ENCODE results near the gene TLE3. TPM values are rescaled to one million over a fixed set of nuclear protein-coding genes. Genes with fewer than 3 reads are reported as not detected.

The TLE3 gene
- total and polyA plus RNA-seq, 2 experiments from 2014 or later: 20.5 to 38.2 TPM

GRCh38 chr15:70050970-70051369 lies 46.7 kb downstream of the TLE3 start:
- H3K4me3 ChIP-seq: no peak overlapping the region
- peaks cover 17% of the 10 kb centered on the region for H3K36me3 ChIP-seq
- no peak for TF ChIP-seq CTCF (IDR thresholded peaks at IDR 0.05; ENCODE audit: low read depth, low read length)
- no peak overlapping the region for H3K27ac ChIP-seq
- H3K4me1 ChIP-seq (ENCODE audit: low read depth): no peaks in the 10 kb centered on the region
- H3K9me3 ChIP-seq (ENCODE audit: low read depth): no peaks in the 10 kb centered on the region
- DNase-seq (ENCODE audit: low read depth in 1 of 2, low spot score in 1 of 2): no peak
- H3K27me3 ChIP-seq: no peaks in the 10 kb centered on the region

- TF ChIP-seq CTCF (IDR thresholded peaks at IDR 0.05; ENCODE audit: low read depth, low read length): no peak
- Histone ChIP-seq H3K4me3 (no peak overlapping the region), H3K4me1 (ENCODE audit: low read depth) (no peaks in the 10 kb centered on the region), H3K36me3 (peaks cover 17% of the 10 kb centered on the region), H3K27me3 (no peaks in the 10 kb centered on the region), H3K27ac (no peak overlapping the region), H3K9me3 (ENCODE audit: low read depth) (no peaks in the 10 kb centered on the region)
- no peak for DNase-seq (ENCODE audit: low read depth in 1 of 2, low spot score in 1 of 2)
Observed at GRCh38 chr15:70050441-70050840, 47.3 kb downstream of the TLE3 start.

- H3K27me3 ChIP-seq: no peaks in the 10 kb centered on the region
- no peak overlapping the region for H3K27ac ChIP-seq
- no peaks in the 10 kb centered on the region for H3K9me3 ChIP-seq (ENCODE audit: low read depth)
- H3K36me3 ChIP-seq: peaks cover 17% of the 10 kb centered on the region
- DNase-seq (ENCODE audit: low read depth in 1 of 2, low spot score in 1 of 2): no peak
- H3K4me1 ChIP-seq (ENCODE audit: low read depth): no peaks in the 10 kb centered on the region
- TF ChIP-seq CTCF (IDR thresholded peaks at IDR 0.05; ENCODE audit: low read depth, low read length): no peak
- no peak overlapping the region for H3K4me3 ChIP-seq
Observed at GRCh38 chr15:70049701-70050301, 47.9 kb downstream of the TLE3 start.

- no peak for TF ChIP-seq CTCF (IDR thresholded peaks at IDR 0.05; ENCODE audit: low read depth, low read length)
- DNase-seq (ENCODE audit: low read depth in 1 of 2, low spot score in 1 of 2): no peak
- H3K4me3 ChIP-seq: no peak overlapping the region
- H3K9me3 ChIP-seq (ENCODE audit: low read depth): no peaks in the 10 kb centered on the region
- H3K36me3 ChIP-seq: peaks cover 13% of the 10 kb centered on the region
- H3K4me1 ChIP-seq (ENCODE audit: low read depth): no peaks in the 10 kb centered on the region
- no peak overlapping the region for H3K27ac ChIP-seq
- no peaks in the 10 kb centered on the region for H3K27me3 ChIP-seq
Observed at GRCh38 chr15:70048578-70049514, 48.9 kb downstream of the TLE3 start.

- Histone ChIP-seq H3K9me3 (ENCODE audit: low read depth) (no peaks in the 10 kb centered on the region), H3K4me1 (ENCODE audit: low read depth) (no peaks in the 10 kb centered on the region), H3K36me3 (peaks cover 13% of the 10 kb centered on the region), H3K4me3 (no peak overlapping the region), H3K27ac (no peak overlapping the region), H3K27me3 (no peaks in the 10 kb centered on the region)
- no peak for DNase-seq (ENCODE audit: low read depth in 1 of 2, low spot score in 1 of 2)
- no peak for TF ChIP-seq CTCF (IDR thresholded peaks at IDR 0.05; ENCODE audit: low read depth, low read length)
Observed at GRCh38 chr15:70048198-70048565, 49.5 kb downstream of the TLE3 start.
